CD4-positive, alpha-beta T cell treated with Interferon alpha-2 for 1 hour (primary cell): ENCODE results near the gene SNX32.

Experiments
- DNase-seq, 2 donors: peaks; one replicate each; pipeline ENCODE4 v3.0.0-alpha.2; 2020 to 2022

SNX32 gene

DNA sequence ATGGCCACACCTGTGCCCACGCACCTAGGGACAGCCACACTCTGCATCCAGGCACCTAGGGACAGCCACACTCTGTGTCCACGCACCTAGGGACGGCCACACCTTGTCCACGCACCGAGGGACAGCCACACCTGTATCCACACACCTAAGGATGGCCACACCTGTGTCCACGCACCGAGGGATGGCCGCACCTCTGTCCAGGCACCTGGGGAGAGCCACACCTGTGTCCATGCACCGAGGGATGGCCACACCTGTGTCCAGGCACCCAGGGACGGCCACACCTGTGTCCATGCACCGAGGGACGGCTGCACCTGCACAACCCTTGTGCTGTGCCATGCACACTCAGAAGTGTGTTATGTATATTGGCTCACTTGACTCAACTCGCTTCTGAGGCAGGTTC lies 36.1 kb upstream of the SNX32 start:
- DNase-seq, result no peak

- DNase-seq, result no peak
These were observed 34.9 kb upstream of the SNX32 start for GRCh38 chr11:65798882-65799281.

DNA sequence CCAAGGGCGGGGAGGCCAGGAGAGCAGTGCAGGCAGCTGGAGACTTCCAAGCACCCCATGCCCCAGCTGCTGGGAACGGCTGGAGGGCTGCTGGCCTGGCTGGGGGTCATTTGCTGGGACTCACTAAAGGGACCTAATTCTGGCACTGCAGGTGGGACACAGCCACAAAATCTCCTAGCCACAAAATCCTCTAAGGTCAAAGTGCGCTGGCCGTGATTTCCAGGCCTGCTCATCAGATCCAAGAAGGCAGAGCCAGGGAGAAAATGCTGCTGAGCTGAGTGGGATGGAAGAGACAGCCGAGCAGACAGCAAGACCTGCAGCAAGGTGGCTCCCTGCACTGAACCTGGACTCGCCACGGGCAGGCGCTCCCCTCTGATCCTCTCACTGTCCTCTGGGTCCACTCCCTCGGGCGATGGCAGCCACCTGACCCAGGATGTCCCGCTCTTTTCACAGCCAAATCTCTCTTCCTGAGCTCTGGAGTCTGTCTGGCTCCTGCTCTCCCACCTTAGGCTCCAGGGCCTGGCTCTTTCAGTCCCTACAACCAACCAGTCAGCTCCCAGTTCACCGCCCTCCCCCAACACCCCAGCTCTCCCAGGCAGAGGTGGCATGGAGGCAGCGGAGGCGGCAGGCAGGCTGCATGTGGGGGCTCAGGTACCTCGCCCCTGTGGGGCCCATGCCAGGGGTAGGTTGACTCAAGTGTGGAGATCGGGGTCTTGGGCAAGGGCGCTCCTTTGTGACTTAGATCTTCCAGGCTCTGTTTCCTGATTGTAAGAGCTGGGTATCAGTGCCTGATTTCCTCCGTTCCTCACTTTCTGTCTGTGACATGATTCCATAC lies 32.4 kb upstream of the SNX32 start:
- DNase-seq, result no peak

- no peak for DNase-seq
These were observed 30.9 kb upstream of the SNX32 start for GRCh38 chr11:65802841-65803240.

DNA sequence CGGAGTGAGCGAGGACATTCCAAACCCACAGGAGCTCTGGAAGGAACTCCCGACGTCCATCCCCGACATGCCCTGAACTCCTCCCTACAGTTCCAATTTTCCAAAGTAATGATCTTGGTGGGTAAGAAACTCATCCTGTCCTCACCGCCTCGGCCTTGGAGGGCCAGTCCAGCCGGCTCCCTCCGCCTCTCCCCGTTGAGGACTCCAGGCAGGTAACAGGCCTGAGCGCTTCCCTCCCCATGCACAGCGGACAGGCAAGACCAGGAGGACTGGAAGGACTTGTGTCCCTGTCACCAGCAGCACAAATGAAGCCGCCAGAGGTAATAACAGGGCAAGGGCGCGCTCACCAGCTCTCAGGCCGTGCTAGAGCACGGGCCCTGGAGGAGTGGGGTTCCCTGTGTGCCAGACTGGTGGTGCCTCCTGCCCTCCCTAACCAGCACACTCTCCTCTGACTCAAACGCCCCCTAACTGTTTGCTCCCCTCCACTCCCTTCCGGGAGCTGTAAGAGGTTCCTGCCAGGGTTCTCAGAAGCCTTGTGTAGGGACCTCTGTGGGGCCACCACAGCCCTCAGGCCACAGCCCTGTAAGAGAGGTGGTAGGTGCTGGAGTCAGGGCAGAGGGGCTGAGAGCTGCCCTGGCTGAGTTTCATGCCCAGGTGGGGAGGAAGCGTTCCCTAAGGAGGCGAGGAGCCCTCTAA lies 29.8 kb upstream of the SNX32 start:
- DNase-seq, result no peak

DNA sequence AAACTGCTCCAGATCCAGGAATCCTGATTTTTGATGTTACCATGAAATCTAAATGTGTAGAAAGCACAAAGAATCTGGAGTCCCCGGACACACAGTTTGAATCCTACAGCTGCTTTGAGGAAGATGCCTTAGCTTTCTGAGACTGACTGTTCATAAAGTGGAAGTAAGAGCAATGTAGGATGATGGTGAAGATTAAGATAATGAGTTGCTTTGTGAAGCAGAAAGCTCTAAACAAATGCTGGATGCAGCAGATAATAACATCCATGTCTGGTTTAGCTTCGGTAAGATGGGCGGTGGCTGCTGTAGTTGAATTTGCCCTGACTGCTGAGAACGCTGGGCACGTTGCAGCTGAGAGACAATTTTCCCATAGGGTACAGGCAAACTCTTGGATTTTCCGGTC lies 26.8 kb upstream of the SNX32 start:
- DNase-seq, result no peak

- DNase-seq, result no peak
These were observed 24.9 kb upstream of the SNX32 start for GRCh38 chr11:65808744-65809341.

DNA sequence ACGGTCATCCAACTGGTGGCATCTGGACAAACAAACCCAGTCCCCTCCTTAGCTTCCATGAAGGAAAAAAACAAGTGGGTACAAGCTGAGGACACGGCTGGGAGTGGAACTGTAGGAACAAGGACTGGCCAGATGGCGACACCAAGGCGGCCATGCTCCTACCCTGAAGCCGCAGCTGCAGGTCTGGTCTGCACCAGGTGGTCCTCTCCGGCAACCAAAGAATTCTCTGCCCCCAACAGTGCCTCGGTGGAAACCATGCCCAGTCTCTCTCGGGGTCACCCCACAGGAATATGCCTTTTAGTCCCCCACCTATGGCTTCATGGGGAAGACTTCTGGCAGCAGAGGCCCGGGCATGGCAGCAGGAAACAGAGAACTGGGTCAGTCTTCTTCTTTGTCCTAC lies 24.3 kb upstream of the SNX32 start:
- DNase-seq, result no peak

GRCh38 chr11:65810046-65810868 lies 23.5 kb upstream of the SNX32 start:
- peak; percentile 15 to 33 for DNase-seq

DNA sequence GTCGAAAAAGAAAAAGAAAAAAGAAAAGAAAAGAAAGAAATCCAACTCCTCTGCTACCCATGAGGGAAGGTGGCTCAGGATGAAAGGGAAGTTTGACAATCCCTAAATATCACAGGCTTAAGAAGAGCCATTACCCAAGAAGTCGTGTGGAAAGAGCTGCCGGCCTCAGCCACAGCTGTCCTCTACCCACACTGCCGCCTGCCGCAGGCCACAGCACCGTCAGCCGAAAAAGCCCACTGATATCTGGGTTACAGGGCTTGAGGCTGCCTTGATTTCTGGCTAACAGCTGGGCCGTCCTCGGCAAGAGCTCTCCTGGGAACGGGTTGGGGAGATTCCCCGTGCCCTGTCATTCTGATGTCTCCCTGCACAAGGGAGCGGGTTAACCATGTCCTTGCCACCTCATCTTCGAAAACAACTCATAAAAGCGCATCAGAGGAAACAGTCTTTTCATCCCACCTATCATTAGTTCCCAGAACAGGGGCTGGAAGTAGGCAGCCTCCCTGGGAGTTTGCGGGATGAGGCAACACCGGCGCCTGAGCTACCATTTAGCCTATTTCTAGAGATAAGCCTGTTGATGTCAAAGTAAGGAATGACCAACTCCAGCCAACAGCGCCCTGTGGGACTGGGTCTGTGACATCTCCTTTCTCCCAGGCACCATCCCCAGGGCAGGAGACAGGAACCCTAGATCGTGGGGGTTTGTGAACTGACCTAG lies 21.8 kb upstream of the SNX32 start:
- no peak for DNase-seq

DNA sequence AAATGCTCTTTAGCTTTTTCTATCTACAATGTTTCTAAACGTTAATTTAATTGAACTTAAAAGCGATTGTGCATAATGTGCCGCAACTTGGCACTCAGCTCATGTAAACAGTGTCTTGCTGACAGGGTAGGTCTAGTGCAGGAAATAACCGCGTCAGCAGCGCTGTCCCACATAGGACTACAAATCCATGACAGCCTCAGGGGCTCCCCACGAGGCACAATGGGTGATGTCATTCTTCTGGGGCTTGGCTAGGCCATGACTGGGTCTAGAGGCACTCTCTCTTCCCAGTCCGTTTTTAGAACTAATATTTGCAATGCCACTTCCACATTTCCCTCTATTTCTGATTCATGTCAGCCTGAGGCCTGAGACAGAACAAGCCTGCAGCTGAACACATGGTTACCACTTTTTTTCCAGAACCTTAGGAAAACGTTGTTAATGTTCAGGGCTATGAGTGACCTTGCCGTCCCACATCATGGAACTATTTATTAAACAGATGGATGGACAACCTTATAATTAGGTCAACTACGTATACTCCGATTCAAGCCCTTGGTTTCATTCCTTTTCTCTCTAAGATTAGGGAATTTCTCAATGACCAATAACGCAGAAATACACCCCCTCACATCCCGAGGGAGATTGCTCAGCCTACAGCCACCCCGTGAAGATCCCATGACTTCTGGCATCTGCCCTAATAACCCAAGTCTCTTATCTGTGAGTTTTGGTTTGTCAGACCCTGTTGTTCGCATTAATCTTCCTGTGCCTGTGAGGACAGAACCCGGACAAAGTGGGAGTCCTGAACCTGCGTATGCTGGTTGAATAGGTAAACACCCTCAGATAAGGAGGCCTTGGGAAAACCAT lies 19.4 kb upstream of the SNX32 start:
- DNase-seq, result peak in 1 of 2 donors; percentile 32

DNA sequence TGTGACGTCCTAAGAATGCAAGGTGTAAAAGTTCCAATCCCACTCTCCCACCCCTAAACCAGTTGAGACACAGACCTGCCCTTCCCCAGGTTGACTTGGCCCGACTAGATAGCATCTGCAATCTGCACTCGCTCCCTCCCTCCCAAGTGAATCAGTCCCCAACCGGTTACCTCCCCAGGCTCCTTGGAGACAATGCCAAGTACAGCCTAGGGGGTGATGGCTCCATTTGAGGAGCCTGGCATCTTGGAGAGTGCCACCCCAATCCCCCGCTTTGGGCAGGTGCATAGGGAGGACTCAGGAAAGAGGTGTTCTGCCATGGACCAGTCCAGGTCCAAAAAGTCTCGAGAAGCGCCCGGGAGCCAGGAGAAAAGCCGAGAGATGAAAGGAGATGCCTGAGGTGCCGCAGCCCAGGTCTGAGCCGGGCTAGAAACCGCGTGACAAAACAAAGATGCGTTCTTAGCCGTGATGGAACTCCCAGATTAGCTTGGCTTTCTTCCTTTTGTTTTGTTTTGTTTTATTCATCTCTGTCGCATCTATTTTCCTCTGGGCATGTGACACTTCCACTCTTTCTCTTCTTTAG lies 18.7 kb upstream of the SNX32 start:
- no peak for DNase-seq

- DNase-seq, result no peak
These were observed 17.1 kb upstream of the SNX32 start for GRCh38 chr11:65816696-65817095.

- DNase-seq, result no peak
These were observed 16.4 kb upstream of the SNX32 start for GRCh38 chr11:65817312-65817834.

GRCh38 chr11:65817835-65818680 lies 15.7 kb upstream of the SNX32 start:
- DNase-seq, result peak; percentile 90 to 93

DNA sequence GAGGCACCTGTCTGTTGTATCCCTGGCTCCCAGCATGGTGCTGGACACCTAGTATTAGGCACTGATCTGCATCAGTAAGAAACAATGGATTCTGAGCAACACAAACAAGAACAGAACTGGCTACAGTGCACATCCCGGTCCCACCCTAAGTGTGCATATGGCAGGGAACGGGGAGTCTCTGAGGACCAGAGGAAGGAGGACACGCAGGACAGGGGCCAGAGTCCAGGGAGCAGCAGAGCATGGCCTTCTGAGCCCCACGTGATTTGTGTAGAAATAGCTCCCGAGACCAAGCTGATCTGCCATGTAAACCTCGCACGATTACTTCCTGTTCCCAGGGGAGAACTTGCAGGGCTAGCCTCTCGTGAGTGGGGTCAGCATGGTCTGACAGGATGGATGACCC lies 12.7 kb upstream of the SNX32 start:
- DNase-seq, result no peak

DNA sequence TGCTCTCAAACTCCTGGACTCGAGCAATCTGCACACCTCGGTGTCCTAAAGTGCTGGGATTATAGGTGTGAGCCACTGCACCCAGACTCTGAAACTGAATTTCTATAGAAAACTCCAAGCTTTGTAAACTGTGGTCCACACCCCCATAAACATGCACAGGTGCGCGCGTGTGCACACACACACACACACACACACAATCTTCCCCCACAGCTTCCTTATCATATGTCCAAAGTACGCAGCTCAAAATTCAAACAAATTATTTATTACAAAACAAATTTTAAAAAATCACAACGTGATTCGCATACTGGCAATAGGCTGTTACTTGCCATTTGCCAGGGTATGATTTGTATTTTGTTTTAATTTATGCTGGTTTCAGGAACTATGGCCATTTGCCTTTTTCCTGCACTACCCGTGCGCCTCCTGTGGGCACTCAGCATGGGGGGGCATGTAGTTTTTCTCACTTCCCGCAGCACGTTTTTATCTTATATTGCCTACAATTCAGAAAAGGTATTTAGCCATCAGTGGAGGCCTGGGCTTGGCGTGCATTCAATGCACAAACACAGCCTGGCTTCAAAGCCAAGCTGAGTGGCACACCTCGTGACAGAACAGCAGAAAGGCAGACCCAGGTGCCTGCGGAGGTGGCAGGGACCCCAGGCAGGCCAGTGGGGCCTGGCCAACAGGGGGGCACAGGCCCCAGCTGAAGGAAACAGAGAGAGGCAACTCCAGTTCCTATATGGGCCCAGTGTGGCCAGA lies 10.8 kb upstream of the SNX32 start:
- DNase-seq, result no peak

DNA sequence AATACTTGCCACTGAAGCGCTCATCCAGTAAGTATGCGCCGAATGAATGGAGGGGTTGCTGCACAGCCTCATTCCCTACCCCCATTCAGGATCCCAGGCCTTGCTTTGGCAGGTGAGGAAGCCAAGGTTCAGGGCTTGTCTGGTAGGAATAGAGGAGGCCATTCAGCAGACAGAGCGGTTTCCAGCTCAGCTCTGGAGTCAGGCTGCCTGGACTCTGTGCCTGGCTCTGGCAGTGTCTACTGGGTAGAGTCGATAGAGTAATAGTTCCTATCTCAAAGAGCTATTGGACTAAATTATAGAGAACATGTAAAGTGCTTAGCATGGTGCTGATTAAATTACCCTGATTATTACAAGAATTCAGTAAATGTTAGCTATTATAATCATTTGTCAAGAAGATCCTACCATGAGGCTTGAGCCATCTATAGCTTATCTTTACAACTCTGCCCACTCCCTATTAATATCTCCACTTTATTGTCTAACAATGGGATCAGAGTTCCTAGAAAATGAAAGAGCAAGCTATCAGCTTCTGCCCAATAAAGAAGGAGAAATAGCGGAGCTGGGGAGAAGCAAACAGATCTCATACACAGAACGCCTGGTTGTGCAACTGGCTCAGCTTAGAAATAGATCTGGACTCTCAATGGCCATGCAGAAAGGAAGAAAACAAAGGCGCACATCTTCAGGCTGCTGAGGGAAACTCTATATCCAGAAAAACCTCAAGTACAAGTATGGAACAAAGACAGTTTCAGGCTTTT lies 6.6 kb upstream of the SNX32 start:
- DNase-seq, result no peak
